ENCODE measurements around the gene GRID2.

Gene GRID2

DNA sequence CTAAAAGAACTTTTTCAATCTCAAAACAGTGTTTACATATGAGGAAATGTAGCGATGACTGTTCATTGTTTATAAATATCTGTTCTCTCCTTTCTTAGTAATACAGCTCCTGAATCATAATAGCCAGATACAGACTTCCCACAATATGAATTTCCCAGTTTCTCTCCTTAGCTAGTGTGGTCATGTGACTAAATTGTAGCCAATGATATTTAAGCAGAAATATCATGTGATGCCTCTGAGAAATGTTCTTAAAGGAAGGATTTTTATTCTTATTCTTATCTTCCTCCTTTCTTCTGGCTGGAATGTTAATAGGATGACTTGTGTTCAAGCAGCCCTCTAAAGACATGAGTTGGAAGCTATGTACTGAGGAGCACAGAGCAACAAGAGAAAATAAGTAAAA lies 1141.1 kb downstream of the GRID2 start:
- no peak for DNase-seq

DNA sequence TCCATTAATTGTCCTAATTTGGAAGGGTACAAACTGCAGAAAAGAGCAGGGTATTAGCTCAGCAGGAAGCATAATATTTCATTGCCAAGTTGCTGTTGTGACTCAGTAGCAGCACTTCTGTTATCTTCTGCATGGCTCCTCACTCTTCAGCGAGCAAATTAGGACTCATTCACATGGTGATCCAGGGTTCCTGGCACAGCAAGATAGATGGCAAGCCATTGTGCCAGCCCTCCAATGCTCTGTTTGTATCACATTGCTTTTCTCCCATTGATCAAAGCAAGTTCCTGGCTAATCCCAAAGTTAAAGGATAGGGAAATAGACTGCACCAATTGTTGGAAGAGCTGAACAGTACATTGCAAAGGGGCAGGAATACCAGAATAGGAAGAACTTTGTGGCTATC lies 1142.3 kb downstream of the GRID2 start:
- no peak for DNase-seq

DNA sequence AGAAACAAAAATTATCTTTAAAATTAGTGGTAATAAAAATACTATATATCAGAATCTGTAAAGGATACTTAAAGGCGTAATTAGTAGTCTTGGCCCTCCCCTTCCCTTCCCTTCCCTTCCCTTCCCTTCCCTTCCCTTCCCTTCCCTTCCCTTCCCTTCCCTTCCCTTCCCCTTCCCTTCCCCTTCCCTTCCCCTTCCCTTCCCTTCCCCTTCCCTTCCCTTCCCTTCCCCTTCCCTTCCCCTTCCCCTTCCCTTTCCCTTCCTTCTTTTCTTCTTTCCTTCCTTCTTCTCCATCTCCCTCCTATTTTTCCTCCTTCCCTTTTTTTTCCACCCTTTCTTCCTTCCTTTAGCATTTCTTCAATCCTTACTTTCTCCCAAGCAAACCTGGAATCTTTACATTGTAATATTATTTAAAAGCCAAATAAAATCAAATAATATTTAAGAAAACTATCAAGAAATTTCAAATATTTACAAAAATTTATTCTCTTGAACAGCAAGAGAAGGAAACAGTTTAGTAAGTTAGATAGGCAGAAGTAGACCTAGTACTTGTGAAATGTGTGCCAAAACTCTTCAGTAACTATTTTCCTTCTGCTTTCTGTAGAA lies 1145.0 kb downstream of the GRID2 start:
- no peak for DNase-seq

DNA sequence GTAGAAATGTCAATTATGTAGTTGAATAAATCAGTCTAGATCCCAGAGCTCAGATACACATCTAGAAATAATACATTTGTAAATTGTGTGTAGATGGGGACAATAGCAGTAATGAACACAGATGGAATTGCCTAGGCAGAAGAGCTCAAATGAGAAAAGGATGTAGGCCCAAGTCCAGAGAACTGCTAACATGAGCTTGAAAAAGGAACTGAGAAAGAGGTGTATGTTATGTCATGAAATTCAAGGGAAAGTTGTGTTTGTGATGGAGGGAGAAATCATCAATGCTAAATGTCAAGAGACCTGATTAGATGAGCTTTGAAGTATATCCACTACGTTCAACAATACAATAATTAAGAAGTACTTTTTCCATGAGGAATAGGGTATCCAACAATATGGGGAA lies 1148.2 kb downstream of the GRID2 start:
- DNase-seq, result no peak

DNA sequence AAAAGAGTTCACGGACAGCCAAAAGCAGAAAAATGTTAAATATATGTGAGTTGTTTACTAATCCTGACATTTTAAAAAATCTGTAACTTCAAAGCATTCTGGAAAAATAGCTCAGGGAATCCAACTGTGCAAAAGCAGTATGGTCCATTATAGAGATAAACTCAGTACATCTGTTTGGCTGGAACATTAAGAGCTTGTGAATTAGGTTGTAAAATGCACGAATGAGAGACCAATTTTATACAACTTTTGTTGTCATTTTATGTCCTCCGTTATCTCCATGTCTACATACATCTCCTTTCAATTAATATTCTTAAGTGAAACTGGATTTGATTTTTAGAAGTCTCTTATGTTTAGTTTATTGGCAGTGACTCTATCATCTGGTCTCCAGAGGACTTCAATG lies 1157.8 kb downstream of the GRID2 start:
- no peak for DNase-seq

DNA sequence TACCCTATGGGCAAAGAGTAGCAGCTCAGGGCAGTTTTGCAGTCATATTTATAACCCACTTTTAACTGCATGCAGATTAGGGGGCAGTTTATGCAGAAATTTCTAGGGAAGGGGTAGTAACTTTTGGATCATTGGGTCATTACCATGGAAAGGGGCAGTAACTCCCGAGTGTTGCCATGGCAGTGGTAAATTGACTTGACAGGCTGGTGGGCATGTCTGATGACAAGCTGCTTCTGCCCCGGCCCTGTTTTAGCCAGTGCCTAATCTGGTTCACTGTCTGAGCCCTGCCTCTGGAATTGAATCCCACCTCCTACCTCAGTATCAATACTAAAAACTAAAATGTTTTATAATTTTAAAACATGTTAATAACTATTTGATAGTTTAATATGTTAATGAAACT lies 1162.7 kb downstream of the GRID2 start:
- DNase-seq, result no peak

DNA sequence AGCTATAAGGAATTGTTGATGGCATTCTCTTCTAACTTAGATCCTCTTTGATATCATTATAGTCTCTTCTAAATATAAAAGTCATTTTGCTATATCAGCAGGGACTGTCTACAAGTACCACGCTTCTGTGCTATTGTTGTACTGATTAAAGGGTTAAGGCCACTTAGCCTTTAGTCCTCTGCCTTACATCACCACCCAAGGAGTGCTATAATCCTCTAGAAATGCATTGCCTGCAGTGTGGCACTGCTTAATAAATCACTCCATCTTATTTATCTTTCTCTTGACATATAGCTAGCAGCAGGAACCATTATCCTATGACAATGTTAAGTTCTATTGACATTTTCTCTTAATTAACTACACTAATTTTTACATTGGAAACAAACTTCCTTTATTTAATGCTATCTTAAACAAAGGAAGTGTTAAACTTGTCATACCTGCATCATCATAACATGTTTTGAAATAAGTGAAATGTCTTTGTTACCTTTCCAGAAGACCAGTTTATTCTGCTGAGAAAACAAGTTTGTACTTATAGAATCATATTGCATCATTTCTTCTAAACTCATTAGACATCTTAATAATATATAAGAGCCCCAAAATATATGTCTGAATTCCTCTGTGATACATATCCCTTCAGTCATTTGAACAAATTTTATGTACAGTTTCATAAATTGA lies 1163.9 kb downstream of the GRID2 start:
- DNase-seq, result no peak

DNA sequence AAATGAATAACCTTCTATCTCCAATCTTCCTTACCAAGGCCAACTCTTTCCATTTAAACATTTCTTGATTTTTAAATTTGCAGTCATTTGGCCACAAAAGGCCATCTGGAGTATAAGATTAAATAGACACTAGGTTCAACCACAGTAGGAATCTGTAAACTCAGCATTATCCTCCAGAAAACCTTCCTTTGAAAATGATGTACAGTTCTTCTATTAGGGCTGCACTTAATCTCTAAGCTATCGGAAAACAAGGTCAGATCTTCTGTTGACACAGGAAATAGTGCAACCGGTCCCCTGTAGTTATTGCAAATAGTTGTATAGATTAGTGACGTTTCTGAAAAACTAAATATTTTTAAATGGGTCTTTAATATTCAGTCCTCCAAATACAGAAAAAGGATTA lies 1165.8 kb downstream of the GRID2 start:
- no peak for DNase-seq

DNA sequence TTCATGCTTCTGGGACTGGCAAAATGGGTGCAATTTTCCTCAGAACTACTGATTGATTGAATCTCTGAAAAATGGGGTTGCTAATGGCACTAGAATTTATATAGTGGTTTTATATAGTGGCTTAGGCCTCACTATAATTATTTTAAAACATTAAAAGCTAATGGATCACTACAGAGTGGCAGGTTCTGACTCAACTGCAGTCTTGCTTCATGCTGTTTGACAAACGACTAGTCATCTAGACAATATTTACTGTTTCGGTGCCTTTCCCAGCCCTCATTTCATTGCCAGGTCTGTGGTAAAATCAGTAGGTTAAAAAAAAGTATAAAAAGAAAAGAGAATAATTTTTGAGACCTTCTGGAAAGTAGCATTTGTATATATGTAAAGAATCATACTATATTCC lies 1172.0 kb downstream of the GRID2 start:
- no peak for DNase-seq

DNA sequence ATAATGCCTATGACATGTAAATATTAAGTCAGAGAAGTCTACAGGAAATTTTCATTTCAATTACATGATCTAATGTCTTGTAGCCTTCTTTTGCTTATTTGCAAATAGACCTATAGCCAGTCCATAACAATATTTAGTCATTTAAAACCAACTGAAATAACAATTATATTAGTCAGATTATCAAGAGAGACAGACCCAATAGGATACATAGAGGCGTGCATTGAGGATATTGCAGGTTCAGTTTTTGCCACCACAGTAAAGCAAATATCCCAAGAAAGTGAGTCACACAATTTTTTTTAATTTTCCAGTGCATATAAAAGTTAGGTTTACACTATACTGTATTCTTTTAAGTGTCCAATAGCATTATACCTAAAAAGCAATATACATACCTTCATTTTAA lies 1175.0 kb downstream of the GRID2 start:
- DNase-seq, result no peak

DNA sequence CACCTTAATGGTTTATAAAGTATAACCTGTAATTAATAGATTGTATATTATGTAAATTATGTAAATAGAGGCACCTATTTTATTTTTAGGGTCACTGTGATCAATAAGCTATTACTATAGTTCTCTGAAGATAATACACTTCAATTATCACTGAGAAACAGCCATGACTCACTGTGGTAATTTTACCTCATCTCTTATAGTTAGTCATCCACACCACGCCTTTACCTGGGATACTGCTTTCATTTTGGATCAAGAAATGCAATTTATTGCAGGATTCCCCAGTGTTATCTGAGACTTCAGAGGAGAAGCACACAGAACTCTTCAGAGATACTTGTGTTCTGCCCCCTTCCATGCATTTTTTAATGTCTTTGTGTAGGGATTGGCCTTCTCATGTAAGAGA lies 1176.7 kb downstream of the GRID2 start:
- DNase-seq, result no peak

DNA sequence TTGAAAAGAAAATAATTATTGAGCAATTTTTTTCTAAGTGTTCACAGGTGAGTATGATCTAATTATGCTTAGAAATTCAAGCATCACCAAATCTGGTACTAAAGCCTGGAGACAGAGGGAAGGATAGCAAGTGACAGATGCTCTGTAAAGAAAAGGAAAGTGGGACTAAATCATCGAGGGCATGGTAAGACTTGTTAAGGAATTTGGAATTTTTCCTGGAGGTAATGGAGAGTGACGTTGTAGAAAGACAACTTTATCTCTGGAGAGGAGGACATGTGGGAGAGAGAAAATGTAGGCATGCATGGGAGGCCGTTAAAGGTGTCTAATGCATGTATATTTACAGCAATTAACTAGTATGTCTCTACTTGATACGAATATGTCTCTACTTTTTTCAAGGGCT lies 1191.6 kb downstream of the GRID2 start:
- no peak for DNase-seq

DNA sequence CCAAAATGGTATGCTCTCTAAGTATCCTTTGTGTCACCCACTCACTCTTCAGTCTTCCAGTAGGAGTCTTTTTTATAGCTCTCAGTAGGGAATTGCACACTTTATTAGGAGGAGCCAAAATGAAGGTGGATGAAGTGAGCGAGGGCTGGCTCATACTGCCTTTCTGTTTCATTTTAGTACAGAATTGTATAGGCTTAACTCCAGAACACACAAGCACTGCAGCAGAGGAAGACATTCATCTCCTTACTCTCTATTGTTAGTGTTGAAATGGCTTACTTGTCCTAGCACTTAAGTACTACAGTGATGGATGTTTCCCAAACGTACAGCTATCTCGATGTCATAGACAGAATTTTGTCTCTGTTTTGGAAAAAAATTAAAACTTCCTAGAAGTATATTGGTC lies 1197.5 kb downstream of the GRID2 start:
- no peak for DNase-seq

DNA sequence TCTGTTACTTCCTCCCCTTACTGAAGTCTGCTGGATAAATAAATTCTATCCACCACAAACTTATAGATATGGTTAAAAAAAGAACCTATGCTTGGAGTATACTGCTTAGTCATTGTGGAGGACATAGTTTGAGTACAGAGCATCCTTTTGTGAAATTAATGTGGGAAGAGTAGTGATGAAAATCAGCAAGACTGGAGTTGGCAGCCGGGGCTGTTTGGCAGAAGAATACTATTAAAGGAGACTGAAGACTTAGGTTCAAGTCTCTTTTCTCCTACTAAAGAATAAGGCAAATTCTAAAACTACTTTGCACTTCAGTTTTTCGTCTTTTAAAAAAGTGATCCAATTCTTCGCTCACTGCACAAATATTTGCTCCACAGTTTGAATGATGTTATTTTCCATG lies 1198.2 kb downstream of the GRID2 start:
- no peak for DNase-seq

DNA sequence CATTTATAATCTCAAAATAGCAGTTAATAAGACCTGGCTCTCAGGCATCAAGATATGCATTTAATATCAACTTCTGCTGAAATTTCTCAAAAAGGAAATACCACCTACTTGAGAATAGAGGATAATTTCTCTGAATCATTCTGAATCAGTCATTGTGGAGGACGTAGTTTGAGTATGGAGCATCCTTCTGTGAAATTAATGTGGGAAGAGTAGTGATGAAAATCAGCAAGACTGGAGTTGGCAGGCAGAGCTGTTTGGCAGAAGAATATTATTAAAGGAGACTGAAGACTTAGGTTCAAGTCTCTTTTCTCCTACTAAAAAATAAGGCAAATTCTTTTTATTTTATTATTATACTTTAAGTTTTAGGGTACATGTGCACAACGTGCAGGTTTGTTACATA lies 1199.2 kb downstream of the GRID2 start:
- no peak for DNase-seq

DNA sequence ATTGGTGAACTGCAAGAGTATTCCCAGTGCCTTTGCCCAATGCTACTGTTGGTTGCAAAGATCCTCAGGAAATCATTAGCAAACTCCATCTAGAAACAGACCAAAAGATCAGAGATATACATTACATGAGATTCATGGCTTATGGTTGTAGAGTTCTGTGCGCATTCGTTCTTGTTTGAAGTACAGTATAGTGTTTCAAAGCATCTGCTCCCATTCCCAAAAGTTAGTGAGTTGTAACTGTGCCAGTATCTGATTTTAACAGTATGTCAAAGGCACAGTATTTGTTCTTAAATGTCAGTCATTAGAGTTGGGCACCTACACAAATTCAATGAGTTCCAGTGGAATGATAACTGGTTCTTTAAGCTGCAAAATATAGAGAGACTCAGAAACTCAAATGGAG lies 1210.1 kb downstream of the GRID2 start:
- DNase-seq, result no peak

DNA sequence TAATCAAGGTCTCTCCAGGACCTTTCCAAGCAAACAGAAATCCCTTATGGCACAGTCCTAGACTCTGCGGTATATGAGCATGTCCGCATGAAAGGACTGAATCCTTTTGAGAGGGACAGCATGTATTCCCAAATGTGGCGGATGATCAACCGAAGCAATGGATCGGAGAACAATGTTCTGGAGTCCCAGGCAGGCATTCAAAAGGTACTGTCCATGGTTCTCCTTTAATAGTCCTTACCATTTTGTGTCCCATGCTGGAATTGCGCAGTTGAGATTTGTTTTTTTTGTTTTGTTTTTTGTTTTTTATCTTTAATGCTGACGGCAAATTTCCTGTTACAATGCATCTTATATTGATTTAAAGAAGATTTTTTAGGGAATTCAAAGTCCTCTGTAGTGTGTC lies 1211.4 kb downstream of the GRID2 start:
- no peak for DNase-seq

DNA sequence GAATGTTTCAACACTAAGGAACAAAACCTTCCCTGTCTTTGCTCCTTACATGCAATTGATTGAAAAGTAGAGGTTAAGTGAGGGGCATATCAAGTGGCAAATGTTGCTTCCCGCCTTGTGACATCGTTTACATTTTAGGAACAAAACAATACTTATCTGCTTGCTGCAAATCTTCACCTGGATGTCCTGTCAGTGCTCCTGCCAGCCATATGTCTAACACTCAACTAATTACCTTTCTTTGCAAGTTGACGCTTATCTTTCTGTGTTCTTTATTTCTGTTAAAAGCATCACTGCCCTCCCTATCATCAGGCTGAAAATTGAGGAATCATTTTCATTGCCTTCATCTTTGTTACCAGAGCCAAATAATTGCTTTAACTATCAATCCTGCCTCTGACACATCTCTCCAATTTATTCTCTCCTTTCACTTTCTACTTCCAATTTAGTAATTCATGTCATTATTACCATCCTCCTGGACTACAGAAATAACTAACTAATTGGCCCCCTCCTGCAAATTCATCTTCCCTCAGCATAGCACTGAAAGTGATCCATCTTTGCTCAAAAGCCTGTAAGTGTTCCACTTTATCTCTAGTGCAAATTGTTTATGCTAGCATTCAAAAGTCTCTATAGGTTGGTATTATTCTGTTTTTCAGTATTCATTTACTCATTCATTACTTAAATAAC lies 1226.1 kb downstream of the GRID2 start:
- no peak for DNase-seq

DNA sequence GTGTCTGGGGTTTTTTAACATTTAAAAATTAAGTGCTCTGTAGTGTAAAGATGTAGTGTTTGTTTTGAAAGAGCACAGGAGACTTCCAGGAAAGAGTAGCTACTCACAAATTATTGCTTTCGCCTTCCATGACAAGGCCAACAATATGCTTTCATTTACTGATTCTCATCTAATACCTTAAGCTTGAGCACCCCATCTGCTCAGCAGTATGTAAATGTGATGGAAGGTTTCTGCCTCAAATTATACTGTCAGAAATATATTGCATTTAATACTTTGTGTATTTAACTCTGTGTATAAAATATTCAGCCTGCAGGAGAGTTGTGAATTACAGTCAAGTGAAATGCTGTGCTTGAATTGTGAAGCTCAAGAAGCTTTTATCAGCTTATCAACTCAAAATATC lies 1228.5 kb downstream of the GRID2 start:
- no peak for DNase-seq

DNA sequence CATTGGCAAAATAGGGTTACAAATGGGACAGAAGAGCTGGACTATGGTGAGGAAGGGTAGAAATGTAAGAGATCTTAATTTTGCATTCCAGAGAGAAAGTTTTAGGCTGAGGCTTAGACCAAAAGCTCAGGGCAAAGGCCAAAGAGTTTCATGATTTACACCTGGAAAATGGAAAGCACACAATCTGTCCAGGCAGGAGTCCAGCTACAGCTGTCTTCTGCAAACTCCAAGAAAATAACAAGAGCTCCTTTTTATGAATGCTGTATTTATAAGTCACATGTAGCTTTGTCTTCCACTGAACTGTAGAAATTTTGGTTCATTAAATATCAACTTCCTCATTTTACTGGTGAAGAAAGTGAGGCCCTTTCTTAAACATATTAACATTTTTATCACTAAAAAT lies 1236.8 kb downstream of the GRID2 start:
- DNase-seq, result no peak

DNA sequence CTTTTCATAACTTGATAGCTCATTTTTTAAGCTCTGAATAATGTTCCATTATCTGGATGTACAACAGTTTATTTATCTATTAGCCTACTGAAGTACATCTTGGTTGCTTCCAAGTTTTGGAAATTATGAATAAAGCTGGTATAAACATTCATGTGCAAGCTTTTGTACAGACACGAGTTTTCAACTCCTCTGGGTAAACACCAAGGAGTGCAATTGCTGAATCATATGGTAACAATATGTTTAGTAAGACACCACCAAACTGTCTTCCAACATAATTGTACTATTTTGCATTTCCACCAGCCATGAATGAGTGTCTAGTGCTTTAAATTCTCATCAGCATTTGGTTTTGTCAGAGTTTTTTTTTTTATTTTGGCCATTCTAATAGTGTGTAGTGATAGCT lies 1258.1 kb downstream of the GRID2 start:
- DNase-seq, result no peak

DNA sequence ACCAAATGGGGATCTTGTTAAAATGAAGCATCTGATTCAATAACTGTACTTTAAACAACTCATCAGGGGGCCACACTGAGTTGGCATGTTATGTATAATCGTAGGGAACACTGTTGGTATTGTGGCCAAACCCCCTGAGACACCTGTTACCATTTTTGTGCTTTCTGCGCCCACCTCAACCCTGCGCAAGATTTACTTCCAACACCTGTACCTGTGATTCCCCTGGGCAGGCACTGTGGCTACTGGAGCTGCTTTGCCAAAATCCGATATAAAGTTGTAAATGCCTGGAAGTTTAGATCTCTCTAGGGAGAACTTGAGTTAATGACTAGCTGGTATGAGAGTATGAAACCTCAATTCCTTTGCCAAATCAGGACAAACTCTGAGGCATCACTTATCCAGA lies 1265.0 kb downstream of the GRID2 start:
- DNase-seq, result no peak

DNA sequence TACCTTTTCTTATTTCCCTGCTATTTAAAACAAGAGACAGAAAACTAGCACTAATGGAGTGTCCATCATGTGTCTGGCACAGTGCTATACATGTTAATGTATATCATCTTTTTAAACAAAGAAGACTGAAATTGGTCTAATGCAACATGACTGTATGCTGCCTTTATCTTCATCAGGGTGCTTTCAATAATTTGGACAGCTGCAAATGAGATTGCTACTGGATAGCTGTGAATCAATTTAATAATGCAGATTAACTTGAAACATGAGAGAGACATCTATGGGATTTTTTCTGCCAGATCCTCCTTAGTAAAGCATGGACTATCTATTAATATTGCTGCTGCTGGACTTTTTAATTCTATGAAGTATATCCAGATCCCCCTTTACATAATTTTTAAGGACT lies 1269.5 kb downstream of the GRID2 start:
- DNase-seq, result no peak

DNA sequence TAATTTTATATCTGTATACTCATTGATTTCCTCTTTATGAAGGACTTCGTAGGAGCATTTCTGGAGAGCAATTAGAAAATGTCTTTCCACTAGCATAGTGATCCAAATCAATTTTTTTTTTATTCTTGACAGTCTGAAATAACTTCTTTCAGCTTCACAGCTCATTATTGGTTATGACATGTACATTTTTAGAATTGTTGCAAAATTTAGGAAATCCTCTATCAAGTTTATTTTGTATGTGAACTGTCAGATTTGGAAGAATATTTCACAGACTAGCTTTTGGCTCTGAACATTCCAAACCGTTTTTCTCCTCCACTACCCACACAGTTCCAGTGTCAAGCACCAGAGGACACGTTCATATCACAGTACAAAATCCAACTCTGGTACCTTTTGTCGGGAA lies 1275.2 kb downstream of the GRID2 start:
- DNase-seq, result no peak

DNA sequence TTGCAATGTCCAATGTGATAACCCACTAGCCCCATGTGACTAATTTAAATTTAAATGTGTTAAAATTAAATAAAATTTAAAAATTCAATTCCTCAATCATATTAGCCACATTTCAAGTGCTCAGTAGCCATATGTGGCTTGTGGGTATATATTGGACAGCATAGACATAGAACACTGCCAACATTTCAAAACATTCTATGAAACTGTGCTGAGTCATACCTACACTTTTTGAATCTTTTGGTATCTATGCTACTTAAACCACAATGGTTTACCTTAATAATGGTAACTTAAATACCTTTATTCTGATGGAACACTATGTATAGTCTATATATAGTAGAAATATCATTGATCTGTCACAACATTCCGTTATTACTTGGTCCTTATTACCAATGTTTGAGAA lies 1301.4 kb downstream of the GRID2 start:
- no peak for DNase-seq
